ENCODE results near the gene HELLS. TPM values are rescaled to one million over a fixed set of nuclear protein-coding genes. Genes with fewer than 3 reads are reported as not detected.
"Not testable (repeated sequence)": the region's sequence is repeated elsewhere in the genome, so short reads cannot be mapped to it uniquely, and the experiment has no call there.

The HELLS gene
- total and polyA plus RNA-seq, 2 experiments from 2014 or later, result 15.8 to 27.0 TPM

- Histone ChIP-seq H3K4me1 (ENCODE audit: insufficient read depth) (no peaks in the 10 kb centered on the region), H3K9me3 (ENCODE audit: low read depth) (no peaks in the 10 kb centered on the region), H3K79me2 (no peaks in the 10 kb centered on the region), H2AFZ (no peak overlapping the region), H3K27me3 (no peaks in the 10 kb centered on the region), H3K4me3 (no peak overlapping the region), H3K4me2 (no peak overlapping the region), H3K36me3 (replicated peaks; ENCODE audit: insufficient read depth, low read depth) (no peaks in the 10 kb centered on the region), H3K9me2 (replicated peaks; ENCODE audit: insufficient read depth) (no peaks in the 10 kb centered on the region), H3K27ac (no peak overlapping the region), H4K20me1 (ENCODE audit: insufficient read depth, poor library complexity, severe bottlenecking) (no peaks in the 10 kb centered on the region)
- DNase-seq (ENCODE audit: low spot score), result no peak
- TF ChIP-seq EZH2phosphoT487 (IDR thresholded peaks at IDR 0.05; ENCODE audit: low read depth, severe bottlenecking, unreplicated experiment), result no peak
- no peak for TF ChIP-seq CTCF (IDR thresholded peaks at IDR 0.05; ENCODE audit: poor library complexity)
- no peak for TF ChIP-seq EZH2 (IDR thresholded peaks at IDR 0.05; ENCODE audit: borderline replicate concordance)
- WGBS (ENCODE audit: low lambda C conversion rate, missing lambda C conversion rate), result 98% methylated on average over 5 of the region's 5 CpGs
Measured at GRCh38 chr10:94524711-94525110, 20.9 kb upstream of the HELLS start.

GRCh38 chr10:94531550-94531949 is 14.0 kb upstream of the HELLS start:
- not testable (repeated sequence) for H3K9me2 ChIP-seq (replicated peaks; ENCODE audit: insufficient read depth); H3K4me1 ChIP-seq (ENCODE audit: insufficient read depth); H3K27me3 ChIP-seq; H3K4me2 ChIP-seq; H4K20me1 ChIP-seq (ENCODE audit: insufficient read depth, poor library complexity, severe bottlenecking); H3K79me2 ChIP-seq; H3K36me3 ChIP-seq (replicated peaks; ENCODE audit: insufficient read depth, low read depth); H3K27ac ChIP-seq; DNase-seq (ENCODE audit: low spot score); H3K4me3 ChIP-seq; H3K9me3 ChIP-seq (ENCODE audit: low read depth); H2AFZ ChIP-seq

GRCh38 chr10:94533027-94533426 is 12.6 kb upstream of the HELLS start:
- no peaks in the 10 kb centered on the region for H3K9me3 ChIP-seq (ENCODE audit: low read depth)
- no peaks in the 10 kb centered on the region for H3K27me3 ChIP-seq
- H3K36me3 ChIP-seq (replicated peaks; ENCODE audit: insufficient read depth, low read depth), result no peaks in the 10 kb centered on the region
- H3K4me1 ChIP-seq (ENCODE audit: insufficient read depth), result no peaks in the 10 kb centered on the region
- H3K79me2 ChIP-seq, result no peaks in the 10 kb centered on the region
- H4K20me1 ChIP-seq (ENCODE audit: insufficient read depth, poor library complexity, severe bottlenecking), result no peaks in the 10 kb centered on the region
- DNase-seq (ENCODE audit: low spot score), result no peak
- H3K27ac ChIP-seq, result no peak overlapping the region
- no peak overlapping the region for H3K4me3 ChIP-seq
- no peaks in the 10 kb centered on the region for H3K9me2 ChIP-seq (replicated peaks; ENCODE audit: insufficient read depth)
- TF ChIP-seq EZH2phosphoT487 (IDR thresholded peaks at IDR 0.05; ENCODE audit: low read depth, severe bottlenecking, unreplicated experiment) (no peak), CTCF (IDR thresholded peaks at IDR 0.05; ENCODE audit: poor library complexity) (no peak), EZH2 (IDR thresholded peaks at IDR 0.05; ENCODE audit: borderline replicate concordance) (no peak)
- H2AFZ ChIP-seq, result no peak overlapping the region
- 100% methylated on average over 1 of the region's 1 CpG for WGBS (ENCODE audit: low lambda C conversion rate, missing lambda C conversion rate)
- H3K4me2 ChIP-seq, result no peak overlapping the region

GRCh38 chr10:94542282-94542681 is 3.3 kb upstream of the HELLS start:
- H3K4me1 ChIP-seq (ENCODE audit: insufficient read depth); H4K20me1 ChIP-seq (ENCODE audit: insufficient read depth, poor library complexity, severe bottlenecking); DNase-seq (ENCODE audit: low spot score); H3K9me3 ChIP-seq (ENCODE audit: low read depth); H3K27me3 ChIP-seq; H2AFZ ChIP-seq; H3K4me2 ChIP-seq; H3K36me3 ChIP-seq (replicated peaks; ENCODE audit: insufficient read depth, low read depth); H3K79me2 ChIP-seq; H3K9me2 ChIP-seq (replicated peaks; ENCODE audit: insufficient read depth); H3K4me3 ChIP-seq; H3K27ac ChIP-seq: not testable (repeated sequence)
- 85% methylated on average over 2 of the region's 2 CpGs for WGBS (ENCODE audit: low lambda C conversion rate, missing lambda C conversion rate)
